NT2/D1 (cell line): ENCODE measurements around the gene OR1M1.
A peak's percentile ranks its signal among the peaks of the same experiment; 100 is the strongest.
"Not testable (repeated sequence)": the region's sequence is repeated elsewhere in the genome, so short reads cannot be mapped to it uniquely, and the experiment has no call there.

ENCODE experiments used
- DNase-seq: peaks from one replicate; pipeline ENCODE4 v3.0.0-alpha.2; 2011; ENCODE audit warnings: low read depth, low spot score
- H3K27me3 ChIP-seq: 2 replicates; pipeline ENCODE4 v1.6.0; 2011; ENCODE audit warnings: mild to moderate bottlenecking; ENCODE audit not compliant: insufficient read length, insufficient read depth
- H3K36me3 ChIP-seq: 2 replicates; pipeline ENCODE4 v1.6.1; 2011; ENCODE audit warnings: mild to moderate bottlenecking, low read length, mixed read lengths; ENCODE audit not compliant: insufficient read depth, insufficient read length
- H3K4me1 ChIP-seq: 2 replicates; pipeline ENCODE4 v1.5.1; 2011; ENCODE audit not compliant: insufficient read depth, insufficient read length
- H3K4me3 ChIP-seq: 2 replicates; pipeline ENCODE4 v1.5.1; 2011; ENCODE audit warnings: low read depth; ENCODE audit not compliant: insufficient read length
- H3K9ac ChIP-seq: 2 replicates; pipeline ENCODE4 v1.6.0; 2011; ENCODE audit warnings: low read depth; ENCODE audit not compliant: insufficient read length
- H3K9me3 ChIP-seq: 2 replicates; pipeline ENCODE4 v1.5.1; 2011; ENCODE audit warnings: mild to moderate bottlenecking, low read length; ENCODE audit not compliant: insufficient read depth
- SUZ12 ChIP-seq: IDR thresholded peaks from 2 replicates; pipeline ENCODE4 v1.6.1; 2011; ENCODE audit not compliant: insufficient read length, insufficient read depth; ENCODE audit errors: extremely low read depth
- YY1 ChIP-seq: IDR thresholded peaks from 2 replicates; pipeline ENCODE4 v1.6.1; 2011; ENCODE audit not compliant: insufficient read length, insufficient read depth
- ZNF274 ChIP-seq: IDR thresholded peaks from 2 replicates; pipeline ENCODE4 v1.6.1; 2011; ENCODE audit warnings: mild to moderate bottlenecking, low read depth, low read length

OR1M1 gene

DNA sequence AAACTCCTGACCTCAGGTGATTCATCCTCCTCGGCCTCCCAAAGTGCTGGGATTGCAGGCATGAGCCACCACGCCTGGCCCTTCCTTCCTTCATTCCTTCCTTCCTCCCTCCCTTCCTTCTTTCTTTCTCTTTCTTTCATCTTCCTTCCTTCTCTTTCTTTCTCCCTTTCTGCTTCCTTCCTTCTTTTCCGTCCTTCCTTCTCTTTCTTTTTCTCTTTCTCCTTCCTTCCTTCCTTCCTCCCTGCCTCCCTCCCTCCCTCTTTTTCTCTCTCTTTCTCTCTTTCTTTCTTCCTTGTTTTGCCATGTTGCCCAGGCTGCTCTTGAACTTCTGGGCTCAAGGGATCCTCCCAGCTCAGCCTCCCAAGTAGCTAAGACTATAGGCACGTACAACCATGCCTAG is 40.2 kb upstream of the OR1M1 start:
- peaks cover 3% of the 10 kb centered on the region for H3K4me1 ChIP-seq
- H3K27me3 ChIP-seq, result no peaks in the 10 kb centered on the region
- DNase-seq, result no peak
- no peaks in the 10 kb centered on the region for H3K36me3 ChIP-seq
- H3K4me3 ChIP-seq, result no peak overlapping the region
- no peak for TF ChIP-seq YY1
- no peak for TF ChIP-seq SUZ12
- TF ChIP-seq ZNF274, result no peak
- no peaks in the 10 kb centered on the region for H3K9me3 ChIP-seq
- H3K9ac ChIP-seq, result no peak overlapping the region

- Histone ChIP-seq H3K4me1 (no peaks in the 10 kb centered on the region), H3K4me3 (no peak overlapping the region), H3K27me3 (no peaks in the 10 kb centered on the region), H3K9me3 (peaks cover 8% of the 10 kb centered on the region; the same call in 1 of the 2 replicates), H3K9ac (no peak overlapping the region), H3K36me3 (no peaks in the 10 kb centered on the region)
- DNase-seq, result no peak
- TF ChIP-seq YY1, result no peak
- TF ChIP-seq SUZ12, result no peak
- TF ChIP-seq ZNF274, result no peak
These were observed 34.0 kb upstream of the OR1M1 start for GRCh38 chr19:9052894-9053293.

GRCh38 chr19:9053674-9054073 is 33.2 kb upstream of the OR1M1 start:
- not testable (repeated sequence) for H3K4me1 ChIP-seq, DNase-seq, H3K9me3 ChIP-seq, H3K27me3 ChIP-seq, H3K9ac ChIP-seq, H3K4me3 ChIP-seq, H3K36me3 ChIP-seq

- TF ChIP-seq YY1 (no peak), ZNF274 (no peak), SUZ12 (no peak)
- H3K4me3 ChIP-seq, result peak overlapping the region; percentile 13
- no peaks in the 10 kb centered on the region for H3K36me3 ChIP-seq
- H3K9ac ChIP-seq, result peak overlapping the region; percentile 53
- no peak for DNase-seq
- no peaks in the 10 kb centered on the region for H3K27me3 ChIP-seq
- peaks cover 8% of the 10 kb centered on the region; the same call in 1 of the 2 replicates for H3K9me3 ChIP-seq
- H3K4me1 ChIP-seq, result no peaks in the 10 kb centered on the region
These were observed 32.7 kb upstream of the OR1M1 start for GRCh38 chr19:9054207-9054606.

GRCh38 chr19:9054765-9055164 is 32.1 kb upstream of the OR1M1 start:
- TF ChIP-seq ZNF274 (no peak), YY1 (no peak), SUZ12 (no peak)
- no peaks in the 10 kb centered on the region for H3K27me3 ChIP-seq
- no peak overlapping the region for H3K4me3 ChIP-seq
- peak overlapping the region; percentile 58 for H3K9ac ChIP-seq
- peak; percentile 63 for DNase-seq
- peaks cover 8% of the 10 kb centered on the region; the same call in 1 of the 2 replicates for H3K9me3 ChIP-seq
- no peaks in the 10 kb centered on the region for H3K36me3 ChIP-seq
- no peaks in the 10 kb centered on the region for H3K4me1 ChIP-seq

- DNase-seq, H3K9ac ChIP-seq, H3K4me1 ChIP-seq: not testable (repeated sequence)
These were observed 30.7 kb upstream of the OR1M1 start for GRCh38 chr19:9056131-9056530.

DNA sequence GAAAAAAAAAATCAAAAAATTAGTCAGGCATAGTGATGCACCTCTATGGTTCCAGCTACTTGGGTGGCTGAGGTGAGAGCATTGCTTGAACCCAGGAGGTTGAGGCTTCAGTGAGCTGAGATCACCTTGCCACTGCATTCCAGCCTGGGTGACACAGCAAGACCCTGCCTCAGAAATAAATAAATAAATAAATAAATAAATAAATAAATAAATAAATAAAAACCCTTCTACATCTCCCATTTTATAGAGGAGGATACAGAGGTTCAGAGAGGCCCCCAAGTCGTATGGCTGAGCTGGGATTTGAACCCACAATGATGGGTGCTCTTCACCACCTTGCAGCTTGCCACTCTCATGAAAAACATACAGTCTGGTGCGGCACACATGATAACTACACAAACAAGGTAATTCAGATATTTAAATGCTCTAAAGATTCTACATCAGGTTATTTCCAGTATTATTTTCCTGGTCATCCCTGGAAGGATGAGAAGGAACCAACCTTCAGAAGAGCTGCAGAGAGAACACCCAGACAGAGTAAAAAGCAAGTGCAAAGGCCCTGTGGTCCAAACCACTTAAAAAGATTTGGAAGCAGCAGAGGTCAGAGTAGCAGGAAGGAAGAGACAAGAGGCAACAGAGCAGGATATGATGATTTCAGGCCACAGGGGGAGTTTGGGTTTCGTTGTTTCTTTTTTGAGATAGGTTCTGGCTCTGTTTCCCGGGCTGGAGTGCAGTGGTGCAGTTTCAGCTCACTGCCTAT is 29.2 kb upstream of the OR1M1 start:
- TF ChIP-seq YY1, result no peak
- TF ChIP-seq SUZ12, result no peak
- TF ChIP-seq ZNF274, result no peak
- H3K4me3 ChIP-seq, result no peak overlapping the region
- no peak overlapping the region for H3K9ac ChIP-seq
- H3K36me3 ChIP-seq, result no peaks in the 10 kb centered on the region
- H3K9me3 ChIP-seq, result peaks cover 8% of the 10 kb centered on the region; the same call in 1 of the 2 replicates
- no peak for DNase-seq
- no peaks in the 10 kb centered on the region for H3K4me1 ChIP-seq
- H3K27me3 ChIP-seq, result no peaks in the 10 kb centered on the region

More at GRCh38 chr19:9056131-9056530, 30.7 kb upstream of the OR1M1 start:
- H3K4me3 ChIP-seq, H3K36me3 ChIP-seq, H3K9me3 ChIP-seq, H3K27me3 ChIP-seq: not testable (repeated sequence)
